Effector memory CD4-positive, alpha-beta T cell (primary cell): ENCODE measurements around the gene PROSER2.
"Not testable (repeated sequence)": the region's sequence is repeated elsewhere in the genome, so short reads cannot be mapped to it uniquely, and the experiment has no call there.

ENCODE experiments used
- DNase-seq, 3 donors: peaks; one replicate each; pipeline ENCODE4 v3.0.0-alpha.2; 2020
- H3K27ac ChIP-seq: 2 replicates; pipeline ENCODE4 v1.7.0; 2013; ENCODE audit warnings: mild to moderate bottlenecking, low read length, moderate library complexity; ENCODE audit not compliant: insufficient read depth, poor library complexity, severe bottlenecking
- H3K27me3 ChIP-seq: replicated peaks from 2 replicates; pipeline ENCODE4 v1.7.0; 2013; ENCODE audit warnings: mild to moderate bottlenecking, low read length; ENCODE audit not compliant: insufficient read depth, control insufficient read depth, poor library complexity, severe bottlenecking
- H3K36me3 ChIP-seq: 2 replicates; pipeline ENCODE4 v1.7.0; 2013; ENCODE audit warnings: mild to moderate bottlenecking, low read length, moderate library complexity; ENCODE audit not compliant: control insufficient read depth, insufficient read depth
- H3K4me1 ChIP-seq: 2 replicates; pipeline ENCODE4 v1.7.0; 2013; ENCODE audit warnings: low read length, mild to moderate bottlenecking; ENCODE audit not compliant: control insufficient read depth, insufficient read depth, poor library complexity, severe bottlenecking
- H3K4me3 ChIP-seq: 2 replicates; pipeline ENCODE4 v1.7.0; 2013; ENCODE audit warnings: low read length, low read depth, mild to moderate bottlenecking; ENCODE audit not compliant: insufficient read depth, poor library complexity, severe bottlenecking
- H3K9me3 ChIP-seq: 2 replicates; pipeline ENCODE4 v1.7.0; 2013; ENCODE audit warnings: mild to moderate bottlenecking, low read length, moderate library complexity; ENCODE audit not compliant: control insufficient read depth

The PROSER2 gene

DNA sequence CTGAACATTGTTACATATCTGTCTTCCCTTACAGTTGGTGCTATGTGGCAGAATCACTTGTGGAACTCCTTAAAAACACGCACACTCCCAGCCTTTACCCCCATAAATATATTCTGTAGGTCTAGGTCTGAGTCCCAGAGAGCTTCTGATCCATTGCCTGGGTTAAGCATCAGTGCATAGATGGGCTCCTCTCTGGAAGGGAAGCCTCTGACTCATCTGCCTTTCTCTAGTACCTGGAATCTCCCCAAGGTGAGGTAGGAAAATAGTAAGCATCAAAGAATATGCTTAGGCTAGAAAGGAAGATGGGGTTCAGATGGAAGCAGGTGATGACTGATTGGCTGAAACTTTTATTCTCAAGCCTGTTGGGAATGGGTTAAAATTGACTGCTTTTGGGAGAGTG lies 26.1 kb downstream of the PROSER2 start:
- DNase-seq = no peak
- H3K4me3 ChIP-seq = no peak overlapping the region
- no peak overlapping the region for H3K27ac ChIP-seq
- no peaks in the 10 kb centered on the region for H3K36me3 ChIP-seq
- H3K9me3 ChIP-seq = no peaks in the 10 kb centered on the region
- no peaks in the 10 kb centered on the region for H3K4me1 ChIP-seq
- no peaks in the 10 kb centered on the region for H3K27me3 ChIP-seq

DNA sequence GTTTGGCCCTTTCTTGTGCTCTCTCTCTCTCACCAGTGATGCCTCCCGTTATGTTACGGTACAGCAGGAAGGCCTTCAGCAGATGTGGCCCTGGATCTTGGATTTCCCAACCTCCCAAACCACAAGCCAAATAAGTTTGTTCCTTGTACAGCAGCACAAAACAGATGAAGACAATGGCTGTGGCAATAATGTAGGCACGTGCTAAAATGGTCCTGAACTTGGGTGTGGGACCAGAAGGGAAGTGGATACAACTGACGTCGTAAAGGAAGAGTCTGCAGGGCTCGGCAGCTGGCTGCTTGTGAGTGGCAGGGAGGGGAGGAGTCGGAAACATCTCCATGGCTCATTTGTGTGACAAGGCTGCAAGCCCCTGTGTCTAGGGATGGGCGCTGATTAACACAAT lies 26.8 kb downstream of the PROSER2 start:
- H3K9me3 ChIP-seq = no peaks in the 10 kb centered on the region
- no peak overlapping the region for H3K4me3 ChIP-seq
- no peaks in the 10 kb centered on the region for H3K36me3 ChIP-seq
- H3K27me3 ChIP-seq = no peaks in the 10 kb centered on the region
- no peak overlapping the region for H3K27ac ChIP-seq
- no peaks in the 10 kb centered on the region for H3K4me1 ChIP-seq
- no peak for DNase-seq

DNA sequence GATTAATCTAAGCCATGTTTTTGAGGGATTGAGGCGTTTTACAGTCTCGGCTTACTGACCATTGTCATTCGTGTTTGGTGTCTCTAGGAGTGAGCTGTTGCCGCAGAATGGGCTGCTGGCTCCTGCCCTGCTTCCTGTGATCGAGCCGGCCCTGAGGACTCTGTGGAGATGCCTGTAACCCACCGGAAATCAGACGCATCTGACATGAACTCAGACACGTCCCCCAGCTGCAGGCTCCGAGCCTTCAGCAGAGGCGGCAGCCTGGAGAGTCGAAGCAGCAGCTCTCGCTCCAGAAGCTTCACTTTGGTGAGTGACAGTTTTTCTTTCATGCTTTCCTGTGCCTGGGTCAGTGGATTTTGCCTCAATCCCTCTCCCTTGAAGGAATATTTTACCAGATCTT lies 28.8 kb downstream of the PROSER2 start:
- Histone ChIP-seq H3K4me3 (no peak overlapping the region), H3K36me3 (no peaks in the 10 kb centered on the region), H3K27me3 (no peaks in the 10 kb centered on the region), H3K4me1 (no peaks in the 10 kb centered on the region), H3K27ac (no peak overlapping the region), H3K9me3 (no peaks in the 10 kb centered on the region)
- no peak for DNase-seq

DNA sequence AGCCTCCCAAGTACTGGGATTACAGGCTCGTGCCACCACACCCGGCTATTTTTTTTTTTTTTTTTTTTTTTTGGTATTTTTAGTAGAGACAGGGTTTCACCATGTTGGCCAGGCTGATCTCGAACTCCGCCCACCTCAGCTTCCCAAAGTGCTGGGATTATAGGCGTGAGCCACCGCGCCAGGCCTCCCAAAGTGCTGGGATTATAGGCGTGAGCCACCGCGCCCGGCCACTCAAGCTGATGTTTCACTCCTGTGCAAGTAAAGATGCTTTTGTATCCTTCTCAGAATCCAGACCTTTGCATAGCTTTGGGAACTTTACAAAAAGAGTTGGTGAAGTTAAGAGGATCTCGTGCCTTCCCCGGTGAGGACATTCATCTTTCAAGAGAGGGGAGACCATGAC lies 29.5 kb downstream of the PROSER2 start:
- not testable (repeated sequence) for H3K27ac ChIP-seq, H3K27me3 ChIP-seq, H3K9me3 ChIP-seq, H3K4me3 ChIP-seq, H3K4me1 ChIP-seq, DNase-seq, H3K36me3 ChIP-seq

DNA sequence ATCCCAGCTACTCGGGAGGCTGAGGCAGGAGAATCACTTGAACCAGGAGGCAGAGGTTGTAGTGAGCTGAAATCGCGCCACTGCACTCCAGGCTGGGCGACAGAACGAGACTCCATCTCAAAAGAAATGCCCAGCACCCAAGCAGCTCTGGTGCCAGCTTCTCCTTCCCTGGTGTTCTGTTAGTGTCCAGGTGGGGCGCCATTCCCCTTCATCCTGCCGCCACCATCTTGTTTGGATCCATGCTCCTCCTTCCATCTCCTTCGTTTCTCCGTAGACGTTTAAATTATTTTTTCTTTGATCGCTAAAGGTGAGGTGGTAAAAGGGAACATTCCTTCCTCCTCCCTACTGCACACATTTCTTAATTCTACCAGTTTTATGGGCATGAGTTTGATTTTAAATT lies 30.3 kb downstream of the PROSER2 start:
- no peak for DNase-seq
- H3K4me3 ChIP-seq = no peak overlapping the region
- H3K27ac ChIP-seq = no peak overlapping the region
- no peaks in the 10 kb centered on the region for H3K9me3 ChIP-seq
- H3K36me3 ChIP-seq = no peaks in the 10 kb centered on the region
- no peaks in the 10 kb centered on the region for H3K4me1 ChIP-seq
- H3K27me3 ChIP-seq = no peaks in the 10 kb centered on the region

DNA sequence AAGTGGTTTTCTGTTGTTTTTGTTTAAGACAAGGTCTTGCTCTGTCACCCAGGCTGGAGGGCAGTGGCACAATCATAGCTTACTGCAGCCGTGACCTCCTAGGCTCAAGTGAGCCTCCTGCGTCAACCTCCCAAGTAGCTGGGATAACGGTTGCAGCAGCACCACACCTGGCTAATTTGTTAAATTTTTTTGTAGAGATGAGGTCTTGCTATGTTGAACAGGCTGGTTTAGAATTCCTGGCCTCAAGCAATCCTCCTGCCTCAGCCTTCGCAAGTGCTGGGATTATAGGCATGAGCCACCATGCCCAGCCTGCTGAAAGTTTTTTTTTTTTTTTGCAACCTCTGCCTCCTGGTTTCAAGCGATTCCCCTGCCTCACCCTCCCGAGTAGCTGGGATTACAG lies 31.1 kb downstream of the PROSER2 start:
- Histone ChIP-seq H3K4me1 (no peaks in the 10 kb centered on the region), H3K36me3 (no peaks in the 10 kb centered on the region), H3K4me3 (no peak overlapping the region), H3K27ac (no peak overlapping the region), H3K27me3 (no peaks in the 10 kb centered on the region), H3K9me3 (no peaks in the 10 kb centered on the region)
- DNase-seq = no peak

DNA sequence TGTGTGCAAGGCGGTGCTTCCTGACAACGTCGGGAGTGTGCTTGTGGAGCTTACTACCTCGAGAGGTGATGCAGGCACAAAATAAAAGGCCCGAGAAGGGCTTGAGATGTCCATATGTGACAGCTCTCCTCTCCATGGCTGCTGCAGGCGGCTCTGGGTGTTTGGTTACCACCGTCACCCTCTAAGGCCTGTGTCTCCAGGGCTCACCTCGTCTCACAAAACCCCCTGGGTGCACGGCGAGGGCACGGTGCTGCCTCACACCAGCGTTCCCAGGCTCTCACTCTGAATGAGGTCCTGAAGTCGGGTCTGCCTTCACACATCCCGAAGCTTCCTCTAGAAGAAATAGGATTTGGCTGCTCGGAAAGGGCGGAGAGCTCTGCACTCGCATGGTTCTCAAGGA lies 32.9 kb downstream of the PROSER2 start:
- no peak overlapping the region for H3K4me3 ChIP-seq
- H3K27ac ChIP-seq = no peak overlapping the region
- H3K9me3 ChIP-seq = no peaks in the 10 kb centered on the region
- H3K4me1 ChIP-seq = no peaks in the 10 kb centered on the region
- H3K27me3 ChIP-seq = no peaks in the 10 kb centered on the region
- no peak for DNase-seq
- no peaks in the 10 kb centered on the region for H3K36me3 ChIP-seq

DNA sequence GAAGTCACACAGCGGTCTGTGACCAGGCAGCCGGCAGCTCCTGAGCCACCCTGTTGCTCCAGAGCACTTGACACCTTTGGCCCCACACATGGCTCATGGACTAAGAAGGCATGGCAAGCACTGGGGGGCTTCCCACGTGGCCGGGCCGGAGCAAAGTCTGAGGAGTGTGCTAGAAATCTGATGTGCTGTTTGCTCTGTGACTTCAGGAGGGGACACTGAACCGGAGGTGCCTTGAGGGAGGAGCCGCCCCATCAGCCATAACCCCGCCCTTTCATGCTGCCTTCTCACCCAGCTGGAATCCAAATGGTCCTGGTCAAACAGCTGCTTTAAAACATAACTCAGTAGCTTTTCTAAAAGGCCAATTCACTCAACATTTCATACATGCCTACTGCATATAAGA lies 33.5 kb downstream of the PROSER2 start:
- DNase-seq = no peak
- Histone ChIP-seq H3K9me3 (no peaks in the 10 kb centered on the region), H3K27ac (no peak overlapping the region), H3K4me3 (no peak overlapping the region), H3K36me3 (no peaks in the 10 kb centered on the region), H3K27me3 (no peaks in the 10 kb centered on the region), H3K4me1 (no peaks in the 10 kb centered on the region)

DNA sequence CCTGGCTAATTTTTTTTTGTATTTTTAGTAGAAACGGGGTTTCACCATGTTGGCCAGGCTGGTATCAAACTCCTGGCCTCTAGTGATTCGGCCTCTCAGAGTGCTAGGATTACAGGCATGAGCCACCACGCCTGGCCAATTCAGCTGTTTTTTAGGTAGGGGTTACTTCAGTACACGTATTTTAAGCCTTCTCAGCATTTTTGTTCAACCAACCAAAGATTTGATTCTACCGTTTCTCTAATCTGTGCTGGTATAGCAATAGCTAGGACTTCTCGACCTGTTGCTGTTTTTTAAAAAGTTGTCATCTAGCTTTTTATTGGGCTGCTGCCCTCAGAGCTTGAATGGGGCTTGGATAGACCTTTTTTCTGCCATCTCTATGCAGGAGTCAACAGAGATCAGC lies 34.9 kb downstream of the PROSER2 start:
- no peak for DNase-seq
- H3K27me3 ChIP-seq = no peaks in the 10 kb centered on the region
- H3K4me3 ChIP-seq = no peak overlapping the region
- no peaks in the 10 kb centered on the region for H3K36me3 ChIP-seq
- H3K9me3 ChIP-seq = no peaks in the 10 kb centered on the region
- peaks cover 7% of the 10 kb centered on the region for H3K4me1 ChIP-seq
- no peak overlapping the region for H3K27ac ChIP-seq

DNA sequence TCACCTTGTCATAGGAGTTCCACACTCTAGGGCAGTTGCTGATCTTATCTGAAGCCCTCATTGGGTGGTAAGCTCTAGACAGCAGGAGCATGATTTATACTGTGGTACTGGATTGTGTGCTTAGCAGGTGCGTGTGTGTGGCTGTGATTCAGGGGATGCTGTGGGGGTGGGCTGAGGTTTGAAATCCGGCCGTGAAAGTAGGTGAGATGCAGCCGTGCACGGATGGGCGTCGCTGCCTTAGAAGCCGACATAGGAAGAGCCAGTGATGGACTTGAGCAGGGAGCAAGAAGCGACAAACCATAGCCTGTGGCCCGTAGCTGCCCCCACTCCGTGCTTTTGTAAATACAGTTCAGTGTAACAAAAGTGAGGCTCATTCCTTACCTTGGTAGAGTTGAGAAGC lies 38.2 kb downstream of the PROSER2 start:
- no peaks in the 10 kb centered on the region for H3K27me3 ChIP-seq
- H3K27ac ChIP-seq = no peak overlapping the region
- no peaks in the 10 kb centered on the region for H3K36me3 ChIP-seq
- H3K4me1 ChIP-seq = peaks cover 11% of the 10 kb centered on the region
- DNase-seq = no peak
- H3K9me3 ChIP-seq = no peaks in the 10 kb centered on the region
- H3K4me3 ChIP-seq = no peak overlapping the region

DNA sequence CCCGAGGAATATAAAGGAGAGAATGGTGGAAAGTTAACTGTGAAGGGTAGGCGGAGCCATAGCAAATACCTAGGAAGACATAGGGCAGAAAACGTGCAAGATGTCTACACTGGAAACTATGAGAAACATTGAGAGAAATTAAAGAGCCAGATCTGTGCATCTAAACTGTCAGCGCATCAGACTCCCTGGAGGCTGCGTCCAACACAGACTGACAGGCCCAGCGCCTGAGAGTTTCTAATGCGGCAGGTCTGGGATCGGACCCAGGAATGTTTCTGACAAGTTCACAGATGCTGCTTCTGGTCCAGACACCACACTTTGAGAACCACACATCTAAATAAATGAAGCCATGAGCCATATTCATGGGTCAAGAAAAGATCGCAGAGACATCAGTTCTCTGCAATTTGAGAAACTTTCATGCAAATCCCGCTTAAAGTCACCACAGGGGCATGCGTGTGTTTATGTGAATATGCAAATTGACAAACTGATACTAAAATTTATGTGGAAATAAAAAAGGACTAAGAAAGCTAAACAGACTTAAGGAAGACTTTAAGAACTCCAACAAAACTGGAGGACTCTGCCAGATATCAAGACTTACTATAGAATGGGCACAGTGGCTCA lies 38.8 kb downstream of the PROSER2 start:
- no peak overlapping the region for H3K4me3 ChIP-seq
- H3K36me3 ChIP-seq = no peaks in the 10 kb centered on the region
- no peaks in the 10 kb centered on the region for H3K27me3 ChIP-seq
- DNase-seq = no peak
- peaks cover 11% of the 10 kb centered on the region for H3K4me1 ChIP-seq
- no peak overlapping the region for H3K27ac ChIP-seq
- no peaks in the 10 kb centered on the region for H3K9me3 ChIP-seq
